HEK293 (cell line): ENCODE results near the gene ATCAY.
A peak's percentile ranks its signal among the peaks of the same experiment; 100 is the strongest.

Experiments
- GLI4 ChIP-seq: fragments of 450-650 bp; formaldehyde crosslinking; IDR thresholded peaks from 2 replicates; pipeline ENCODE4 v1.5.1; 2016; ENCODE audit warnings: missing biosample characterization, missing genetic modification characterization
- HOXC10 ChIP-seq: sonication (generic); formaldehyde crosslinking; IDR thresholded peaks from 2 replicates; pipeline ENCODE4 v1.8.1; 2023; ENCODE audit warnings: mild to moderate bottlenecking, missing genetic modification reagents
- KLF8 ChIP-seq: fragments of 450-650 bp; formaldehyde crosslinking; IDR thresholded peaks from 2 replicates; pipeline ENCODE4 v1.5.1; 2016; ENCODE audit warnings: missing biosample characterization, missing genetic modification characterization
- SCRT2 ChIP-seq: fragments of 450-650 bp; formaldehyde crosslinking; IDR thresholded peaks from 2 replicates; pipeline ENCODE4 v1.5.1; 2016; ENCODE audit warnings: missing biosample characterization, missing genetic modification characterization
- TRIM28 ChIP-seq: IDR thresholded peaks from 2 replicates; pipeline ENCODE4 v1.6.1; 2011; ENCODE audit warnings: low read length, control low read depth, borderline replicate concordance
- YY1 ChIP-seq: fragments of 450-650 bp; formaldehyde crosslinking; IDR thresholded peaks from 2 replicates; pipeline ENCODE4 v1.5.1; 2018; ENCODE audit warnings: missing biosample characterization, missing genetic modification characterization
- YY2 ChIP-seq: fragments of 450-650 bp; formaldehyde crosslinking; IDR thresholded peaks from 2 replicates; pipeline ENCODE4 v1.5.1; 2016; ENCODE audit warnings: missing biosample characterization, missing genetic modification characterization
- ZFP41 ChIP-seq: fragments of 450-650 bp; formaldehyde crosslinking; IDR thresholded peaks from 2 replicates; pipeline ENCODE4 v1.5.1; 2016; ENCODE audit warnings: missing biosample characterization, missing genetic modification characterization, borderline replicate concordance
- ZNF114 ChIP-seq: fragments of 450-650 bp; formaldehyde crosslinking; IDR thresholded peaks from 2 replicates; pipeline ENCODE4 v1.5.0; 2017; ENCODE audit warnings: missing biosample characterization, missing genetic modification characterization
- ZNF132 ChIP-seq: fragments of 450-650 bp; formaldehyde crosslinking; IDR thresholded peaks from 2 replicates; pipeline ENCODE4 v1.5.1; 2017; ENCODE audit warnings: missing biosample characterization, missing genetic modification characterization, borderline replicate concordance
- ZNF169 ChIP-seq: fragments of 450-650 bp; formaldehyde crosslinking; IDR thresholded peaks from 2 replicates; pipeline ENCODE4 v1.5.1; 2016; ENCODE audit warnings: missing biosample characterization, missing genetic modification characterization
- ZNF302 ChIP-seq: fragments of 450-650 bp; formaldehyde crosslinking; IDR thresholded peaks from 2 replicates; pipeline ENCODE4 v1.5.1; 2016; ENCODE audit warnings: missing biosample characterization, missing genetic modification characterization, low read depth
- ZNF311 ChIP-seq: fragments of 450-650 bp; formaldehyde crosslinking; IDR thresholded peaks from 2 replicates; pipeline ENCODE4 v1.5.1; 2017; ENCODE audit warnings: missing biosample characterization, missing genetic modification characterization, borderline replicate concordance
- ZNF350 ChIP-seq: fragments of 450-650 bp; formaldehyde crosslinking; IDR thresholded peaks from 2 replicates; pipeline ENCODE4 v1.5.0; 2017; ENCODE audit warnings: missing biosample characterization, mild to moderate bottlenecking, missing genetic modification characterization
- ZNF433 ChIP-seq: fragments of 450-650 bp; formaldehyde crosslinking; IDR thresholded peaks from 2 replicates; pipeline ENCODE4 v1.5.1; 2016; ENCODE audit warnings: missing biosample characterization, missing genetic modification characterization, low read depth
- ZNF514 ChIP-seq: fragments of 450-650 bp; formaldehyde crosslinking; IDR thresholded peaks from 2 replicates; pipeline ENCODE4 v1.5.1; 2016; ENCODE audit warnings: missing biosample characterization, missing genetic modification characterization
- ZNF544 ChIP-seq: fragments of 450-650 bp; formaldehyde crosslinking; IDR thresholded peaks from 2 replicates; pipeline ENCODE4 v1.5.0; 2017; ENCODE audit warnings: missing biosample characterization, missing genetic modification characterization
- ZNF560 ChIP-seq: fragments of 450-650 bp; formaldehyde crosslinking; IDR thresholded peaks from 2 replicates; pipeline ENCODE4 v1.5.1; 2017; ENCODE audit warnings: missing biosample characterization, missing genetic modification characterization, borderline replicate concordance
- ZNF580 ChIP-seq: fragments of 450-650 bp; formaldehyde crosslinking; IDR thresholded peaks from 2 replicates; pipeline ENCODE4 v1.5.1; 2016; ENCODE audit warnings: missing biosample characterization, missing genetic modification characterization
- ZNF670 ChIP-seq: fragments of 450-650 bp; formaldehyde crosslinking; IDR thresholded peaks from 2 replicates; pipeline ENCODE4 v1.5.1; 2016; ENCODE audit warnings: missing biosample characterization, missing genetic modification characterization, low read depth
- ZNF792 ChIP-seq: fragments of 450-650 bp; formaldehyde crosslinking; IDR thresholded peaks from 2 replicates; pipeline ENCODE4 v1.5.1; 2016; ENCODE audit warnings: missing biosample characterization, missing genetic modification characterization
- ZSCAN30 ChIP-seq: fragments of 450-650 bp; IDR thresholded peaks from 2 replicates; pipeline ENCODE4 v1.5.1; 2018; ENCODE audit warnings: missing biosample characterization, mild to moderate bottlenecking, missing genetic modification characterization, moderate library complexity
- TF ChIP-seq, protein P1 (sequence below): fragments of 450-650 bp; formaldehyde crosslinking; IDR thresholded peaks from 2 replicates; pipeline ENCODE4 v1.5.1; 2016; ENCODE audit warnings: missing biosample characterization, missing genetic modification characterization
- TF ChIP-seq, protein P2 (sequence below): fragments of 450-650 bp; formaldehyde crosslinking; IDR thresholded peaks from 2 replicates; pipeline ENCODE4 v1.5.1; 2016; ENCODE audit warnings: missing biosample characterization, missing genetic modification characterization, borderline replicate concordance
- TF ChIP-seq, protein P3 (sequence below): fragments of 450-650 bp; formaldehyde crosslinking; IDR thresholded peaks from 2 replicates; pipeline ENCODE4 v1.5.1; 2016; ENCODE audit warnings: missing biosample characterization, missing genetic modification characterization
- TF ChIP-seq, protein P4 (sequence below): fragments of 450-650 bp; formaldehyde crosslinking; IDR thresholded peaks from 2 replicates; pipeline ENCODE4 v1.5.1; 2016; ENCODE audit warnings: missing biosample characterization, missing genetic modification characterization, borderline replicate concordance

ATCAY gene

DNA sequence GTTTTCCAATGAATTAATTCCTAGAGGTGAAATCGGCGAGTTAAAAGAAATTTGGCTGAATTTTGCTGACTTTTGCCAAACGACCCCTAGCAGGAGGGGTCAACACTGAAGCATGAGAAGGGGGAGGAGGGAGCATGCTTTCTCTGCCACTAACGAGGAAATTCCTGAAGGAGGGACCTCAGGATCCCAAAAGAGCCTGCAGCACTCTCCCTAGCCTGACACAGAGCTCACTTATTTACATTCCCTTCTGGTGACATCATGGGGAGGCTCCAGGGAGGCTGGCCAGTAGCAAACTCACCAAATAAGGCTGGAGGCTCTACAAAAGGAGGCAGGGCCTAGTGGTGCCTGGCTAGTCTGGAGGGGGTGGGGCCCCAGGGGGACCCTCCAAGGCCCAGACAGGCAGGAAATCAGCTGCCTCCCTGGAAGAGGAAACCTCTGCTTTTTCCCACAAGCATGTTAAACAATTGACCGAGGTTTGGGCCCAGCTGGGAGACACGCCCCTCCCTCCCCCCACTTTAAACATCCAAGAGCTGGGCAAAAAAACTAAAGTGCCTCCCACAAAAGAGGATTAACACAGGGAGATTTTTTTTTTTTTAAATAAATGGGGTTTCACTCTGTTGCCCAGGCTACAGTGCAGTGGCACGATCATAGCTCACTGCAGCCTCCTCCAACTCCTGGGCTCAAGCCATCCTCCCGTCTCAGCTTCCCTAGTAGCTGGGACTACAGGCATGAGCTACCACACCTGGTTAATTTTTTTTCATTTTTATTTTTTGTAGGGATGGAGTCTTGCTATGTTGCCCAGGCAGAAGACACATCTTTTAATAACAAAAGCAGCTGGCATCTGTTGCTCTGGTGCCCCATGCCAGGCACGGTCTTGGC, 88.3 kb downstream of the ATCAY start (continued):
- TF ChIP-seq ZNF580 (tag by site-specific recombination) (no peak), ZNF514 (tag by site-specific recombination) (no peak), SCRT2 (tag by site-specific recombination) (no peak; the same call in 1 of the 2 replicates), ZFP41 (tag by site-specific recombination) (no peak), GLI4 (tag by site-specific recombination) (no peak), ZNF169 (tag by site-specific recombination) (no peak), KLF8 (tag by site-specific recombination) (peak; percentile 79), ZNF350 (tag by site-specific recombination) (no peak), YY2 (tag by site-specific recombination) (no peak), HOXC10 (CRISPR knock-in tag) (no peak), TRIM28 (peak; percentile 78), ZNF132 (no peak), ZNF544 (tag by site-specific recombination) (no peak), ZNF670 (tag by site-specific recombination) (no peak), ZNF560 (tag by site-specific recombination) (no peak), ZNF302 (tag by site-specific recombination) (no peak), ZSCAN30 (tag by site-specific recombination) (peak; percentile 92), ZNF114 (tag by site-specific recombination) (no peak), ZNF792 (no peak), ZNF433 (tag by site-specific recombination) (no peak), YY1 (tag by site-specific recombination) (no peak), ZNF311 (tag by site-specific recombination) (no peak)
- TF ChIP-seq, protein P1, sequence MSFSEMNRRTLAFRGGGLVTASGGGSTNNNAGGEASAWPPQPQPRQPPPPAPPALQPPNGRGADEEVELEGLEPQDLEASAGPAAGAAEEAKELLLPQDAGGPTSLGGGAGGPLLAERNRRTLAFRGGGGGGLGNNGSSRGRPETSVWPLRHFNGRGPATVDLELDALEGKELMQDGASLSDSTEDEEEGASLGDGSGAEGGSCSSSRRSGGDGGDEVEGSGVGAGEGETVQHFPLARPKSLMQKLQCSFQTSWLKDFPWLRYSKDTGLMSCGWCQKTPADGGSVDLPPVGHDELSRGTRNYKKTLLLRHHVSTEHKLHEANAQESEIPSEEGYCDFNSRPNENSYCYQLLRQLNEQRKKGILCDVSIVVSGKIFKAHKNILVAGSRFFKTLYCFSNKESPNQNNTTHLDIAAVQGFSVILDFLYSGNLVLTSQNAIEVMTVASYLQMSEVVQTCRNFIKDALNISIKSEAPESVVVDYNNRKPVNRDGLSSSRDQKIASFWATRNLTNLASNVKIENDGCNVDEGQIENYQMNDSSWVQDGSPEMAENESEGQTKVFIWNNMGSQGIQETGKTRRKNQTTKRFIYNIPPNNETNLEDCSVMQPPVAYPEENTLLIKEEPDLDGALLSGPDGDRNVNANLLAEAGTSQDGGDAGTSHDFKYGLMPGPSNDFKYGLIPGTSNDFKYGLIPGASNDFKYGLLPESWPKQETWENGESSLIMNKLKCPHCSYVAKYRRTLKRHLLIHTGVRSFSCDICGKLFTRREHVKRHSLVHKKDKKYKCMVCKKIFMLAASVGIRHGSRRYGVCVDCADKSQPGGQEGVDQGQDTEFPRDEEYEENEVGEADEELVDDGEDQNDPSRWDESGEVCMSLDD (tag by site-specific recombination) = no peak
- TF ChIP-seq, protein P2, sequence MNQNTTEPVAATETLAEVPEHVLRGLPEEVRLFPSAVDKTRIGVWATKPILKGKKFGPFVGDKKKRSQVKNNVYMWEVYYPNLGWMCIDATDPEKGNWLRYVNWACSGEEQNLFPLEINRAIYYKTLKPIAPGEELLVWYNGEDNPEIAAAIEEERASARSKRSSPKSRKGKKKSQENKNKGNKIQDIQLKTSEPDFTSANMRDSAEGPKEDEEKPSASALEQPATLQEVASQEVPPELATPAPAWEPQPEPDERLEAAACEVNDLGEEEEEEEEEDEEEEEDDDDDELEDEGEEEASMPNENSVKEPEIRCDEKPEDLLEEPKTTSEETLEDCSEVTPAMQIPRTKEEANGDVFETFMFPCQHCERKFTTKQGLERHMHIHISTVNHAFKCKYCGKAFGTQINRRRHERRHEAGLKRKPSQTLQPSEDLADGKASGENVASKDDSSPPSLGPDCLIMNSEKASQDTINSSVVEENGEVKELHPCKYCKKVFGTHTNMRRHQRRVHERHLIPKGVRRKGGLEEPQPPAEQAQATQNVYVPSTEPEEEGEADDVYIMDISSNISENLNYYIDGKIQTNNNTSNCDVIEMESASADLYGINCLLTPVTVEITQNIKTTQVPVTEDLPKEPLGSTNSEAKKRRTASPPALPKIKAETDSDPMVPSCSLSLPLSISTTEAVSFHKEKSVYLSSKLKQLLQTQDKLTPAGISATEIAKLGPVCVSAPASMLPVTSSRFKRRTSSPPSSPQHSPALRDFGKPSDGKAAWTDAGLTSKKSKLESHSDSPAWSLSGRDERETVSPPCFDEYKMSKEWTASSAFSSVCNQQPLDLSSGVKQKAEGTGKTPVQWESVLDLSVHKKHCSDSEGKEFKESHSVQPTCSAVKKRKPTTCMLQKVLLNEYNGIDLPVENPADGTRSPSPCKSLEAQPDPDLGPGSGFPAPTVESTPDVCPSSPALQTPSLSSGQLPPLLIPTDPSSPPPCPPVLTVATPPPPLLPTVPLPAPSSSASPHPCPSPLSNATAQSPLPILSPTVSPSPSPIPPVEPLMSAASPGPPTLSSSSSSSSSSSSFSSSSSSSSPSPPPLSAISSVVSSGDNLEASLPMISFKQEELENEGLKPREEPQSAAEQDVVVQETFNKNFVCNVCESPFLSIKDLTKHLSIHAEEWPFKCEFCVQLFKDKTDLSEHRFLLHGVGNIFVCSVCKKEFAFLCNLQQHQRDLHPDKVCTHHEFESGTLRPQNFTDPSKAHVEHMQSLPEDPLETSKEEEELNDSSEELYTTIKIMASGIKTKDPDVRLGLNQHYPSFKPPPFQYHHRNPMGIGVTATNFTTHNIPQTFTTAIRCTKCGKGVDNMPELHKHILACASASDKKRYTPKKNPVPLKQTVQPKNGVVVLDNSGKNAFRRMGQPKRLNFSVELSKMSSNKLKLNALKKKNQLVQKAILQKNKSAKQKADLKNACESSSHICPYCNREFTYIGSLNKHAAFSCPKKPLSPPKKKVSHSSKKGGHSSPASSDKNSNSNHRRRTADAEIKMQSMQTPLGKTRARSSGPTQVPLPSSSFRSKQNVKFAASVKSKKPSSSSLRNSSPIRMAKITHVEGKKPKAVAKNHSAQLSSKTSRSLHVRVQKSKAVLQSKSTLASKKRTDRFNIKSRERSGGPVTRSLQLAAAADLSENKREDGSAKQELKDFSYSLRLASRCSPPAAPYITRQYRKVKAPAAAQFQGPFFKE (tag by site-specific recombination) = no peak
- TF ChIP-seq, protein P3, sequence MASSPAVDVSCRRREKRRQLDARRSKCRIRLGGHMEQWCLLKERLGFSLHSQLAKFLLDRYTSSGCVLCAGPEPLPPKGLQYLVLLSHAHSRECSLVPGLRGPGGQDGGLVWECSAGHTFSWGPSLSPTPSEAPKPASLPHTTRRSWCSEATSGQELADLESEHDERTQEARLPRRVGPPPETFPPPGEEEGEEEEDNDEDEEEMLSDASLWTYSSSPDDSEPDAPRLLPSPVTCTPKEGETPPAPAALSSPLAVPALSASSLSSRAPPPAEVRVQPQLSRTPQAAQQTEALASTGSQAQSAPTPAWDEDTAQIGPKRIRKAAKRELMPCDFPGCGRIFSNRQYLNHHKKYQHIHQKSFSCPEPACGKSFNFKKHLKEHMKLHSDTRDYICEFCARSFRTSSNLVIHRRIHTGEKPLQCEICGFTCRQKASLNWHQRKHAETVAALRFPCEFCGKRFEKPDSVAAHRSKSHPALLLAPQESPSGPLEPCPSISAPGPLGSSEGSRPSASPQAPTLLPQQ (tag by site-specific recombination) = peak; percentile 82
- TF ChIP-seq, protein P4, sequence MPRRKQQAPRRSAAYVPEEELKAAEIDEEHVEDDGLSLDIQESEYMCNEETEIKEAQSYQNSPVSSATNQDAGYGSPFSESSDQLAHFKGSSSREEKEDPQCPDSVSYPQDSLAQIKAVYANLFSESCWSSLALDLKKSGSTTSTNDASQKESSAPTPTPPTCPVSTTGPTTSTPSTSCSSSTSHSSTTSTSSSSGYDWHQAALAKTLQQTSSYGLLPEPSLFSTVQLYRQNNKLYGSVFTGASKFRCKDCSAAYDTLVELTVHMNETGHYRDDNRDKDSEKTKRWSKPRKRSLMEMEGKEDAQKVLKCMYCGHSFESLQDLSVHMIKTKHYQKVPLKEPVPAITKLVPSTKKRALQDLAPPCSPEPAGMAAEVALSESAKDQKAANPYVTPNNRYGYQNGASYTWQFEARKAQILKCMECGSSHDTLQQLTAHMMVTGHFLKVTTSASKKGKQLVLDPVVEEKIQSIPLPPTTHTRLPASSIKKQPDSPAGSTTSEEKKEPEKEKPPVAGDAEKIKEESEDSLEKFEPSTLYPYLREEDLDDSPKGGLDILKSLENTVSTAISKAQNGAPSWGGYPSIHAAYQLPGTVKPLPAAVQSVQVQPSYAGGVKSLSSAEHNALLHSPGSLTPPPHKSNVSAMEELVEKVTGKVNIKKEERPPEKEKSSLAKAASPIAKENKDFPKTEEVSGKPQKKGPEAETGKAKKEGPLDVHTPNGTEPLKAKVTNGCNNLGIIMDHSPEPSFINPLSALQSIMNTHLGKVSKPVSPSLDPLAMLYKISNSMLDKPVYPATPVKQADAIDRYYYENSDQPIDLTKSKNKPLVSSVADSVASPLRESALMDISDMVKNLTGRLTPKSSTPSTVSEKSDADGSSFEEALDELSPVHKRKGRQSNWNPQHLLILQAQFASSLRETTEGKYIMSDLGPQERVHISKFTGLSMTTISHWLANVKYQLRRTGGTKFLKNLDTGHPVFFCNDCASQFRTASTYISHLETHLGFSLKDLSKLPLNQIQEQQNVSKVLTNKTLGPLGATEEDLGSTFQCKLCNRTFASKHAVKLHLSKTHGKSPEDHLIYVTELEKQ = peak; percentile 40
